Skin of body (tissue), 2 donors: Measurements from ENCODE around the gene MAP3K1. TPM values are rescaled to one million over a fixed set of nuclear protein-coding genes. Genes with fewer than 3 reads are reported as not detected.
A peak's percentile ranks its signal among the peaks of the same experiment; 100 is the strongest.
"Not testable (repeated sequence)": the region's sequence is repeated elsewhere in the genome, so short reads cannot be mapped to it uniquely, and the experiment has no call there.

Experiments used
- DNase-seq: peaks from one replicate; lab custom pipeline; 2025; lab: John Stamatoyannopoulos, UW
- total RNA-seq: library from RNA; depleted of rRNA; stranded (reverse); fragments of >200 nt; gene quantifications from one replicate; pipeline ENCODE4 v1.2.3, GENCODE V29; 2014

The MAP3K1 gene
- total RNA-seq, result 44.2 TPM

- peak; percentile 60 for DNase-seq
These were observed at the start of gene MAP3K1 for GRCh38 chr5:56814963-56815657. Gene MAP3K1, plus strand, starts transcription at chr5:56815549. Its CDS starts 25 bp downstream, at chr5:56815574.

DNA sequence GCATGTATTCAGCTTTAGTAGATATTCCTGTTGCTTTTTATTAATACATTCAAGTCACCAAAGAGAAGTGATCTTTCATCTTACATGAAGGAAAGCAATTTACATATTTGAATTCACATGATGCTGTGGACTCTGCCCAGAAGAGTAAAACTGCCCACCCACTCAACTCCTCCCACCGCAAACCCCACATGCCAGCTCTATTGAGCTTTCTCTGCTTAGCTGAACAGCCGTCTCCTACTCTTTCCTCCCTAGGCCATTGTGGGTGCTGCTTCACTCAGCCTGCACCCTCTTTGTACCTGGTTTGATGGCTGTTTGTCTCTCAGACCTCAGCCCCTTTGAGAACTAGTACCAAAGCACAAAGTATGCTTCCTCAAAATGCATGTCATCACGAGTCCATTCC, 48.4 kb upstream of the MAP3K1 start:
- no peak for DNase-seq

- DNase-seq, result no peak
These were observed 45.3 kb upstream of the MAP3K1 start for GRCh38 chr5:56769875-56770604.

DNA sequence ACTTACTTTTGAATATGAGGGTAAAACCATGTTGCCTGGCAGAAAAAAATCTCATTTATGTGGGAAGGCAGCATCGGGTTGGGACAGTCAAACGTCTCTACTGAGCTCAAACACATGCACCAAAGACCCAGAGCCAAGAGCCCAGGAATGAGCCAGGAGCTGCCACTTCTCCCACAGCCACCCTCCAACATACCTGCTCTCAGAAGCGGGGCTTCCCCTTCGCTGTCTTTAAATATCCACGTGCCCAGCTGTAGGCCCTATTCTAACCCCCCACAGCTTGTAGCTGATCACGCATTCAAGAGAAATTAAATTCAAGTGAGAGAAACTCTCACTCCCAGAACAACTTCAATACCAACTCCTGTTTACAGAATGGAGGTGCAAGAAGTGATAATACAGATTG, 42.6 kb upstream of the MAP3K1 start:
- no peak for DNase-seq

GRCh38 chr5:56774957-56775356, 40.4 kb upstream of the MAP3K1 start:
- no peak for DNase-seq

- DNase-seq, result not testable (repeated sequence)
These were observed 39.0 kb upstream of the MAP3K1 start for GRCh38 chr5:56776212-56776846.

- no peak for DNase-seq
These were observed 32.1 kb upstream of the MAP3K1 start for GRCh38 chr5:56783261-56783660.

GRCh38 chr5:56786346-56786745, 29.0 kb upstream of the MAP3K1 start:
- no peak for DNase-seq

GRCh38 chr5:56791396-56791795, 24.0 kb upstream of the MAP3K1 start:
- no peak for DNase-seq

- DNase-seq, result no peak
These were observed 16.8 kb upstream of the MAP3K1 start for GRCh38 chr5:56798521-56798920.

- peak; percentile 21 for DNase-seq
These were observed 15.2 kb upstream of the MAP3K1 start for GRCh38 chr5:56800186-56800585.

GRCh38 chr5:56801256-56801655, 14.1 kb upstream of the MAP3K1 start:
- DNase-seq, result no peak

DNA sequence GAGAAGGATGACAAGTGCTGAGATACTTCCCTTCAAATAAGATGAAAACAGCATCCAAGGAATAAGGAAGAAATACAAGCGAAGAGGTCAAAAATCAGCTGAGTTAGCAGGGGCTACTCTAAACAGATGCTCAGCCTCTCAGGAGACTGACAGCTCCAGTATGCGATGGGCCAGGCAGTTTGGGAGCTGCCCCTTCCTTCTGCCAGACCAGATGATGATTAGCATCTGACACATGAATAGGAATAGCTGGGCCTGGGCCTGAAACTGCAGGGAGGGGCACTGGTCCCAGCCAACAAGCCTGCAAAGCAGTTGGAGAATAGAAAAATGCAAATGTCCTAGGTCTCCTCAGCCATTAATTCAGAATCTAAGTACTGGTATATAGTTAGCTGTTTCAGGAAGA, 13.1 kb upstream of the MAP3K1 start:
- DNase-seq, result no peak

DNA sequence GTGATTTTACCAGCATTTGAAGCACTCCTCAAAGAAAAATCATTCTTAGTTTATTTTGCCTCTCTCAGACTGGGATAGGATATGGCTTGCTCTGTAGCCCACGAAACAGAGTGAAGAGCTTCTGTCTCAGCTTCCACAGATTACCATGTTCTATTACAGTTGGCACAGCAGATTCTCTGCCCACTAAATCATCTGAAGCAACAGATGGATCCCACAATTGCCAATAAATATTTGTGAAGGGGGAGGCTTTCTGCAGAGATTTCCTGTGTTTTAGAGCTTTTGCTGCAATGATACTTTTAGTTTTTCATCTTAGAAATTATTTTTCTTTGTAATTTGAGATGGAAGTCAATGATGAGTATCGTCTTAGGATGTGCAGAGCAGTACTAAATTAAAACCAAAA, 12.3 kb upstream of the MAP3K1 start:
- DNase-seq, result no peak

- no peak for DNase-seq
These were observed 11.5 kb upstream of the MAP3K1 start for GRCh38 chr5:56803894-56804293.

GRCh38 chr5:56807679-56808078, 7.7 kb upstream of the MAP3K1 start:
- DNase-seq, result no peak

- DNase-seq, result no peak
These were observed 7.1 kb upstream of the MAP3K1 start for GRCh38 chr5:56808211-56808610.

- no peak for DNase-seq
These were observed 4.5 kb upstream of the MAP3K1 start for GRCh38 chr5:56810826-56811225.

DNA sequence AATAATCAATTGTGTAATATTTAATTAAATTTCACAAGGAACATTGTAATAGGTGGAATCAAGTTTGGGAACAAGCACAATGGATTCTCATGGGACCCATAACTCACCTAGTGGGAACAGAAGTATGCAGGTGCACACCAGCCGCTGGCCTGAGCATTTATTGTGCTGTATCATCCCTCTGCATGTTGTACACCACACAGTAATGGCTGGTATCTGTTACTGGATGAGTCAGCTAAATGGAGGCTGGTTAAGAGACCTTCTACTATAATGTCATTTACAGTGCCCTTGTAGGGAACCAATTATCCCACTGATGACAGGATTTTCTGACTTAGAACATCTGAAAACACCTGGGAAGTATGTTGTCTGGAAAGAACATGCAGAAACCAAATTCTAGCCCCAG, 3.2 kb upstream of the MAP3K1 start:
- no peak for DNase-seq

DNA sequence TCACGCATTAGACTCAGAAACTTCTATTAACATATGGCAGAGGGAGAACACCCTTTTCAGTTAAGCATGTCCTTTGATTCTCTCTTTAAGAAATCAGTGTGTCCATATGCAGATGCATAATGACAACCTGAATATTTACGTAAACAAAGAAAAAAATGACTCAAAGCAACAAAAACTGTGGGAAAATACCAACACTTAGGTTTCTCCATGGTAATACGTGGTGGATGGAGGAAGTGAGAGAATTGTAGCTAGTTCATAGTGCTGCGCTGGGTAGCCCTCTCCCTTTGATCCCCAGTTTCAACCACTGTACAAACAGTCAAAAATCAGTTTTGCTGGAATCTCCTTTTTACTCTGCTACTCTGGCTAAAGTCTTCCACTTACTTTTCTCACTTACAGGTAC, 2.0 kb upstream of the MAP3K1 start:
- DNase-seq, result no peak

DNA sequence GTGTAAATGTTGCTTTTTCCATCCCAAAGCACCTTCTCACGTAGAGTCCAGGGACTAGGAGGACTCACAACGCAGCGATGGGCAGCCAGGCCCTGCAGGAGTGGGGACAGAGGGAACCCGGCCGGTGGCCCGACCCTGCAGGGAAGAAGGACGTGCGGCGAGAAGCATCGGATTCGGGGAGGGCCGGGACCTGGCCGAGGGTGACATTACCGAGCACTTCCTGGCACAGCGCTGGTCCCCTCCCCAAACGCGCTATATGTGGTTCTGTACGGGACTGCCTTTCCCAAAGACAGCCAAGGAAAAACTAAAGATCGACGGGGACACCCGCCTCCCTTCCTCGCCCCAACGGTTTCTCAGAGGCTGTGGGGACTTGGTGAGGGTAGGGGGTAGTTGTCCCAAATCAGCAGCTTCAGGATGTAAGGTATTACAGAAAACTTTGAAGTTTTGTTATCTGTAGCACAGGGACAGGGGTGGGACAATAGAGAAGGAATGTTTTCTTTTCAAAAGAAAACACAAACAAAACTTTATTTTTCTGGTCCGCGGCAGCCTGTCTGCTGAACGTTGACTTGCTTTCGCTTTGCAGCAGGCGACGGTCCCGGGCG, 887 bp upstream of the MAP3K1 start:
- DNase-seq, result peak; percentile 44
